Measurements from ENCODE around the gene FBXW2. TPM values are rescaled to one million over a fixed set of nuclear protein-coding genes. Genes with fewer than 3 reads are reported as not detected.

The FBXW2 gene
- total RNA-seq, 1 experiment from 2014 or later = 69.6 TPM

DNA sequence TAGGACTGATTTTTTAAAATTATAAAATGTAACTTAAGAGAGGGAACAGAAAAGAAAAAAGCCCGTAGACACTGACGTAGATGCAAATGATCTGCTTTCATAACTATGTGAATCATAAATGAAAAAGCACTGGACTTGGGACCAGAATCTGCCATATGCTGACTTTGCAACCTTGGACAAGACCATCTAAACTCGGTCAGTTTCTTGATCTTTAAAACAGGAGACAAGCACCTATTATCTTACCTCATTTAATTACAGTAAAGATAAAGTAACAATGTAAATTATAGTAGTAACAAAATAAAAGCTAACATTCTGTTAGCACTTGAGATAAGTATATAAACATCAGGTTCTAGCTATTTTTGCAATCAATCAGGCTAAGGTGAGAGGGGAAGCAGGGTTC is 20.0 kb downstream of the FBXW2 start:
- H3K4me2 ChIP-seq = no peak overlapping the region
- peaks cover 41% of the 10 kb centered on the region for H3K36me3 ChIP-seq (ENCODE audit: low read depth)
- CTCF ChIA-PET = no interaction called here

DNA sequence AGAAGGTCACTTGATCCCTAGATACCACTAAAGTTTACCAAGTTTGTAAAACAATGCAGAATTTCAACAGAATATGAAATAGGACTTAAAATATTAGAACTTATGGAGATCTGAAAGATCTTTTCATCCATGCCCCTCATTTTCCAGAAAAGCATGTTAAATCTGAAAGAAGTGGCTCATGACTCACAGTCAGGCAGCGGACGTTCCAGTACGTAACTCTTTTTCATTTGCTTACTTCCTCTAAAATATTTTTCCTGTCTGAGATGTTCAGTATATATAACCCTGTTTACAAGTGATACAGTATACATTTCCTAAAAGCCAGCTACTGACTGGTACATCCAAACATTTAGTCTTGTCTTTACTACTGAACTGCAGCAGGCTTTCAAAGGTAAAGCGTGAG is 22.3 kb downstream of the FBXW2 start:
- Histone ChIP-seq H3K9me3 (ENCODE audit: insufficient read depth, low read depth) (no peaks in the 10 kb centered on the region), H3K9me2 (ENCODE audit: insufficient read depth) (no peaks in the 10 kb centered on the region), H2AFZ (no peak overlapping the region), H3K4me1 (replicated peaks; ENCODE audit: insufficient read depth) (peaks cover 35% of the 10 kb centered on the region), H3F3A (ENCODE audit: insufficient read depth, low read depth) (peaks cover 32% of the 10 kb centered on the region), H3K27me3 (ENCODE audit: insufficient read depth, low read depth) (no peaks in the 10 kb centered on the region), H3K4me3 (no peak overlapping the region), H4K20me1 (ENCODE audit: insufficient read depth) (no peaks in the 10 kb centered on the region; the same call in 1 of the 2 replicates), H3K79me2 (ENCODE audit: low read depth) (no peaks in the 10 kb centered on the region), H3K27ac (no peak overlapping the region), H3K4me2 (no peak overlapping the region), H3K36me3 (ENCODE audit: low read depth) (peaks cover 24% of the 10 kb centered on the region)
- TF ChIP-seq EZH2 (IDR thresholded peaks at IDR 0.05; ENCODE audit: low read depth) = no peak
- TF ChIP-seq, protein P1, sequence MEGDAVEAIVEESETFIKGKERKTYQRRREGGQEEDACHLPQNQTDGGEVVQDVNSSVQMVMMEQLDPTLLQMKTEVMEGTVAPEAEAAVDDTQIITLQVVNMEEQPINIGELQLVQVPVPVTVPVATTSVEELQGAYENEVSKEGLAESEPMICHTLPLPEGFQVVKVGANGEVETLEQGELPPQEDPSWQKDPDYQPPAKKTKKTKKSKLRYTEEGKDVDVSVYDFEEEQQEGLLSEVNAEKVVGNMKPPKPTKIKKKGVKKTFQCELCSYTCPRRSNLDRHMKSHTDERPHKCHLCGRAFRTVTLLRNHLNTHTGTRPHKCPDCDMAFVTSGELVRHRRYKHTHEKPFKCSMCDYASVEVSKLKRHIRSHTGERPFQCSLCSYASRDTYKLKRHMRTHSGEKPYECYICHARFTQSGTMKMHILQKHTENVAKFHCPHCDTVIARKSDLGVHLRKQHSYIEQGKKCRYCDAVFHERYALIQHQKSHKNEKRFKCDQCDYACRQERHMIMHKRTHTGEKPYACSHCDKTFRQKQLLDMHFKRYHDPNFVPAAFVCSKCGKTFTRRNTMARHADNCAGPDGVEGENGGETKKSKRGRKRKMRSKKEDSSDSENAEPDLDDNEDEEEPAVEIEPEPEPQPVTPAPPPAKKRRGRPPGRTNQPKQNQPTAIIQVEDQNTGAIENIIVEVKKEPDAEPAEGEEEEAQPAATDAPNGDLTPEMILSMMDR (conservative IDR thresholded peaks at IDR 0.05) = no peak
- BruUV-seq (replicated peaks) = no TSS peak
- POLR2A ChIA-PET (ENCODE audit: unreplicated experiment) = no interaction called here
- CTCF ChIA-PET = no interaction called here
- intact Hi-C loops (cut with micrococcal nuclease; ENCODE audit: unreplicated experiment) = no loop called here
- DNase-seq = no peak

More for the DNA sequence above, 20.0 kb downstream of the FBXW2 start:
- POLR2A ChIA-PET (ENCODE audit: unreplicated experiment) = interaction anchor here (0.6 kb wide), 1 partner anchor 10 kb away, joined by 3 read pairs; no protein-coding TSS in a partner anchor
- DNase-seq = no peak
- Histone ChIP-seq H3K27me3 (ENCODE audit: insufficient read depth, low read depth) (no peaks in the 10 kb centered on the region), H3F3A (ENCODE audit: insufficient read depth, low read depth) (peaks cover 14% of the 10 kb centered on the region), H3K9me3 (ENCODE audit: insufficient read depth, low read depth) (no peaks in the 10 kb centered on the region), H4K20me1 (ENCODE audit: insufficient read depth) (peaks cover under 1% of the 10 kb centered on the region; the same call in 1 of the 2 replicates), H3K9me2 (ENCODE audit: insufficient read depth) (no peaks in the 10 kb centered on the region), H3K79me2 (ENCODE audit: low read depth) (no peaks in the 10 kb centered on the region), H3K27ac (no peak overlapping the region), H3K4me3 (no peak overlapping the region), H3K4me1 (replicated peaks; ENCODE audit: insufficient read depth) (peaks cover 17% of the 10 kb centered on the region), H2AFZ (no peak overlapping the region)
- intact Hi-C loops (cut with micrococcal nuclease; ENCODE audit: unreplicated experiment) = no loop called here
- TF ChIP-seq, protein P1 (conservative IDR thresholded peaks at IDR 0.05) = no peak
- no peak for TF ChIP-seq EZH2 (IDR thresholded peaks at IDR 0.05; ENCODE audit: low read depth)
- BruUV-seq (replicated peaks) = no TSS peak

DNA sequence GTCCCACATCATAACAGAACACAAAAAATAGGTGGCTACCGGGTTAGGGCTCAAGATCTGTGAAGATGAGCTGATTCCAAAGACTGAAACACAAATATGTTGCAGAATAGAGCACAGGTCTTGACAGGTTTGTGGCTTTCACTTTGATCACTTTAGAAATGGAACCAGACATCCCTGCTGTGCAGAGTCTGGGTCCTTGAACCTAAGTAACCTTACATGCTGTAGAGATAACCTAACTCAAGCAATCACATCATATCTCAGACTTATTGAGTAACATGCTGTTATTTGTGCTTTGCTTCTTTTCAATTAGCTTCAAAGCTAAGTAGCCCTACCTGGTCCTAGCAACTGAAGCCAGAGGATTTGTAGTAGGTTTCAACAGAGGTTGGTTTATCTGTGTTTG is 24.3 kb downstream of the FBXW2 start:
- ChIA-PET POLR2A (ENCODE audit: unreplicated experiment) (no interaction called here), CTCF (no interaction called here)
- Histone ChIP-seq H3K27ac (0 out of 2 replicates have a peak overlapping the region, but pooled peaks have one; percentile 31), H3K27me3 (ENCODE audit: insufficient read depth, low read depth) (no peaks in the 10 kb centered on the region), H3K36me3 (ENCODE audit: low read depth) (peaks cover 24% of the 10 kb centered on the region), H3K4me3 (no peak overlapping the region), H3F3A (ENCODE audit: insufficient read depth, low read depth) (peaks cover 32% of the 10 kb centered on the region), H4K20me1 (ENCODE audit: insufficient read depth) (no peaks in the 10 kb centered on the region; the same call in 1 of the 2 replicates), H3K79me2 (ENCODE audit: low read depth) (no peaks in the 10 kb centered on the region), H2AFZ (no peak overlapping the region), H3K9me2 (ENCODE audit: insufficient read depth) (no peaks in the 10 kb centered on the region), H3K9me3 (ENCODE audit: insufficient read depth, low read depth) (no peaks in the 10 kb centered on the region), H3K4me2 (no peak overlapping the region), H3K4me1 (replicated peaks; ENCODE audit: insufficient read depth) (peaks cover 35% of the 10 kb centered on the region)
- no peak for DNase-seq
- no TSS peak for BruUV-seq (replicated peaks)
- intact Hi-C loops (cut with micrococcal nuclease; ENCODE audit: unreplicated experiment) = no loop called here
- TF ChIP-seq EZH2 (IDR thresholded peaks at IDR 0.05; ENCODE audit: low read depth) = no peak
- TF ChIP-seq, protein P1 (conservative IDR thresholded peaks at IDR 0.05) = no peak
